ENCODE measurements around the gene CTNNA3. TPM values are rescaled to one million over a fixed set of nuclear protein-coding genes. Genes with fewer than 3 reads are reported as not detected.

Gene CTNNA3
- total RNA-seq, 6 experiments from 2014 or later = 0.19 to 3.6 (median 1.2) TPM

GRCh38 chr10:66746711-66747110 lies 949.3 kb downstream of the CTNNA3 start:
- intact Hi-C loops (cut with DNase I) = no loop called here
- ATAC-seq (no peak), DNase-seq (no peak)
- Histone ChIP-seq H3K4me1 (no peaks in the 10 kb centered on the region), H3K27me3 (no peaks in the 10 kb centered on the region), H3K9me3 (no peaks in the 10 kb centered on the region), H3K4me3 (no peak overlapping the region), H3K27ac (no peak overlapping the region), H3K36me3 (no peaks in the 10 kb centered on the region)
- TF ChIP-seq, protein P1, sequence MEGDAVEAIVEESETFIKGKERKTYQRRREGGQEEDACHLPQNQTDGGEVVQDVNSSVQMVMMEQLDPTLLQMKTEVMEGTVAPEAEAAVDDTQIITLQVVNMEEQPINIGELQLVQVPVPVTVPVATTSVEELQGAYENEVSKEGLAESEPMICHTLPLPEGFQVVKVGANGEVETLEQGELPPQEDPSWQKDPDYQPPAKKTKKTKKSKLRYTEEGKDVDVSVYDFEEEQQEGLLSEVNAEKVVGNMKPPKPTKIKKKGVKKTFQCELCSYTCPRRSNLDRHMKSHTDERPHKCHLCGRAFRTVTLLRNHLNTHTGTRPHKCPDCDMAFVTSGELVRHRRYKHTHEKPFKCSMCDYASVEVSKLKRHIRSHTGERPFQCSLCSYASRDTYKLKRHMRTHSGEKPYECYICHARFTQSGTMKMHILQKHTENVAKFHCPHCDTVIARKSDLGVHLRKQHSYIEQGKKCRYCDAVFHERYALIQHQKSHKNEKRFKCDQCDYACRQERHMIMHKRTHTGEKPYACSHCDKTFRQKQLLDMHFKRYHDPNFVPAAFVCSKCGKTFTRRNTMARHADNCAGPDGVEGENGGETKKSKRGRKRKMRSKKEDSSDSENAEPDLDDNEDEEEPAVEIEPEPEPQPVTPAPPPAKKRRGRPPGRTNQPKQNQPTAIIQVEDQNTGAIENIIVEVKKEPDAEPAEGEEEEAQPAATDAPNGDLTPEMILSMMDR (IDR thresholded peaks at IDR 0.05) = no peak
- TF ChIP-seq POLR2A (IDR thresholded peaks at IDR 0.05) = no peak
- WGBS (ENCODE audit: insufficient coverage, low coverage, low lambda C conversion rate, missing lambda C conversion rate) = 33% methylated on average over 2 of the region's 2 CpGs

DNA sequence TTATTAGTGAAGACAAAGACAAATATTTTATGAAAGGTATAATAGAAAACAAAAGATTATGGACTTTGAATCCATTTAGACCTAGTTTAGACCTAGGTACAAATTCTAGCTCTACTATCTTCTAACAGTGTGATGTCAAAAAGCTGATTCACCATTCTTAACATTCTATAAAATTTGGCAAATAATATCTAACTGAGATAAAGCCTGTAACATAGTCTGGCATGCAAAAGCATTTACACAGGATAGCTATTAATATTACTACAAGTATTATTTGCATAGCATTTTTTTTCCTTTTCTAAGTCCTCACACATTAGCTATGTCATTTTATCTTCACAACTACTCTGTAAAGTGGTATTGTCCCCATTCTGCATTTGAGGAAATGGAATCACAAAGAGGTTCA lies 949.7 kb downstream of the CTNNA3 start:
- Histone ChIP-seq H3K4me3 (no peak overlapping the region), H3K36me3 (no peaks in the 10 kb centered on the region), H3K27me3 (no peaks in the 10 kb centered on the region), H3K4me1 (no peaks in the 10 kb centered on the region), H3K9me3 (no peaks in the 10 kb centered on the region), H3K27ac (no peak overlapping the region)
- intact Hi-C loops (cut with DNase I) = no loop called here
- TF ChIP-seq, protein P1 (IDR thresholded peaks at IDR 0.05) = no peak
- TF ChIP-seq POLR2A (IDR thresholded peaks at IDR 0.05) = no peak
- DNase-seq (no peak), ATAC-seq (no peak)

- Histone ChIP-seq H3K4me3 (no peak overlapping the region), H3K9me3 (no peaks in the 10 kb centered on the region), H3K27me3 (no peaks in the 10 kb centered on the region), H3K36me3 (no peaks in the 10 kb centered on the region), H3K4me1 (no peaks in the 10 kb centered on the region), H3K27ac (no peak overlapping the region)
- TF ChIP-seq POLR2A (IDR thresholded peaks at IDR 0.05) = no peak
- TF ChIP-seq, protein P1 (IDR thresholded peaks at IDR 0.05) = no peak
- DNase-seq (no peak), ATAC-seq (no peak)
- intact Hi-C loops (cut with DNase I) = no loop called here
- WGBS (ENCODE audit: insufficient coverage, low coverage, low lambda C conversion rate, missing lambda C conversion rate) = 67% methylated on average over 2 of the region's 2 CpGs
These were observed 951.1 kb downstream of the CTNNA3 start for GRCh38 chr10:66744915-66745314.

DNA sequence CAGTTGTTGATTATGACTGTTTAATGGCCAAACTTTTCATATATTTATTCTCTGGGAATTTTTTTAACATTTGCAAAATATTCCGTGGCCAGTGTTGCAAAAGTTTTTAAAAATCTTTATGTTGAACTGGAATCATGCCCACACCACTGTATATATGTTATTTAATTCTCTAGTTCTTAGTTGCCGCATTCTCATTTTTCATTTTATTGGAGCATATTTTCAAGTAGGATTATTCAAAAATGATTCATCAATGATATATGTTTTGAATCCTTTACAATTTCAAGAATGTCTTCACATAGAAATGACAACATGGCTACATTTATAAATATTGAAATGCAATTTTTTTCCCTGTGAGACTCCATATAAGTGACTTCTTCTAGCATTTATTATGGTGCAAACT lies 958.8 kb downstream of the CTNNA3 start:
- DNase-seq (no peak), ATAC-seq (no peak)
- Histone ChIP-seq H3K36me3 (no peaks in the 10 kb centered on the region), H3K4me3 (no peak overlapping the region), H3K9me3 (no peaks in the 10 kb centered on the region), H3K27me3 (no peaks in the 10 kb centered on the region), H3K27ac (no peak overlapping the region), H3K4me1 (no peaks in the 10 kb centered on the region)
- 76% methylated on average over 2 of the region's 2 CpGs for WGBS (ENCODE audit: insufficient coverage, low coverage, low lambda C conversion rate, missing lambda C conversion rate)
- TF ChIP-seq, protein P1 (IDR thresholded peaks at IDR 0.05) = no peak
- TF ChIP-seq POLR2A (IDR thresholded peaks at IDR 0.05) = no peak
- intact Hi-C loops (cut with DNase I) = no loop called here

Data from right lobe of liver (tissue), 6 donors.